Stimulated activated CD4-positive, alpha-beta T cell treated with anti-CD3 and anti-CD28 coated beads, Interleukin-1b, Interleukin-23, amount 100 ng/mL, for 4 hours (primary cell): ENCODE data around the gene EIF4E1B.

ENCODE experiments used
- DNase-seq, 2 donors: peaks; one replicate each; pipeline ENCODE4 v3.0.0-alpha.2; 2020; ENCODE audit warnings: low read depth in 2 of 2

The EIF4E1B gene

DNA sequence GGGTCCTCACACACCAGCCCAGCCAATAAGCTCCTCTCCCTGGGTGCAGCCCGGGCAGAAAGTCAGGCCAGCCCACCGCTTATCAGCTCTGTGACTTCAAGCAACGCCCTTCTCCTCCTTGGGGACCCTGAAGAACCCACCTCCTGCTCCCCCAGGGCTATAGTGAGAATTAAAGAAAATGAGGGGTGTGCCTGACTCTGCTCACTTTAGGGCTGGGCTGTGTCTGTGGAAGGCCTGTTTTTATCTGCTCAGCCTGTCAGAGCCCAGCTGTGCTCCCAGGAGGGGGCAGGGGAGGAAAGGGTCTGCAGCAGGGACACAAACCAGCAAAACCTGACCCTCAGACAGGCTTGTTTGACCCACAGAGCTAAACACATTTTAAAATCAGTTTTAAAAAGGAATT, 24.4 kb upstream of the EIF4E1B start:
- DNase-seq: no peak

DNA sequence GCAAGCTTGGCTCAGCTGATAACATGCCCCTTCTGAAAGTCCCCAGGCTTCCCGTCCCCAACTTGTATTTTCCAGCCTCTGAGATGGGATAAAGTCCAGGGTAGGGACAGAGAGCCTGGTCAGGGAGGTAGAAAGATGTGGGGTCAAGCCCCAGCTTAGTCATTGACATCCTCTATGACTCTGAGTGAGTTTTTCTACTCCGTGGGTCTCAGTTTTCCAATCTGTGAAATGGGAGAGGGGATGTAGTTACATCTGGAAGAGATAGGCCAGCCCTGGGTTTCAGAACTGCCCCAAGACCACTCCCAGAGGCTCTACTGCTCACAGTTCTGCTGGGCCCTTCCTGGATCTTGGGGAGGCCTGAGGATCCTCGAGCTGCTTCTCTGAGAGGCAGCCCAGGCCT, 23.6 kb upstream of the EIF4E1B start:
- DNase-seq: no peak

DNA sequence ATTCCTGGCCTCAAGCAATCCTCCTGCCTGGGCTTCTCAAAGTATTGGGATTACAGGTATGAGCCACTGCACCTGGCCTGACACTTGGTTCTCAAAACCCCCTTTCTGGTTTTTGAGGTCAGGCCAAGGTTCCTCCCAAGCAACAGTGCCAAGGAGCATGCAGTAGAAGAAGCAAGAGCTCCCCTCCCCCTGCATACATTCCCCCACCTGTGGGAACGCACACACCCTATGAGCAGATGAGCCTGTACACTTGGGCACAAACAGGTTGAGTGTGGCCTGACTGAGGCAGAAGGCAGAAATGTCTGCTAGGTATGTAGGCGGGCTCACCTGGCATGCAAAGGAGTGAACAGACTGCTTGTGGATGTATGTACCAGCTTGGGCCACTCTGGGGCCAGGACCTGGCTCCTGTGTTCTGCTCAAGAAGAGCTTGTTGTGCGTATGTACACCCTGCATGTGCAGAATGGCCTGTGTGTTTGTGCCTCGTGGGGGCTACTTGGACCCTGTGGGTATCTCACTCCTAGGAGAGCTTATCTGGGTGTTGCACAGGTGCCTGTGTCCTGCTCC, 22.3 kb upstream of the EIF4E1B start:
- no peak for DNase-seq

DNA sequence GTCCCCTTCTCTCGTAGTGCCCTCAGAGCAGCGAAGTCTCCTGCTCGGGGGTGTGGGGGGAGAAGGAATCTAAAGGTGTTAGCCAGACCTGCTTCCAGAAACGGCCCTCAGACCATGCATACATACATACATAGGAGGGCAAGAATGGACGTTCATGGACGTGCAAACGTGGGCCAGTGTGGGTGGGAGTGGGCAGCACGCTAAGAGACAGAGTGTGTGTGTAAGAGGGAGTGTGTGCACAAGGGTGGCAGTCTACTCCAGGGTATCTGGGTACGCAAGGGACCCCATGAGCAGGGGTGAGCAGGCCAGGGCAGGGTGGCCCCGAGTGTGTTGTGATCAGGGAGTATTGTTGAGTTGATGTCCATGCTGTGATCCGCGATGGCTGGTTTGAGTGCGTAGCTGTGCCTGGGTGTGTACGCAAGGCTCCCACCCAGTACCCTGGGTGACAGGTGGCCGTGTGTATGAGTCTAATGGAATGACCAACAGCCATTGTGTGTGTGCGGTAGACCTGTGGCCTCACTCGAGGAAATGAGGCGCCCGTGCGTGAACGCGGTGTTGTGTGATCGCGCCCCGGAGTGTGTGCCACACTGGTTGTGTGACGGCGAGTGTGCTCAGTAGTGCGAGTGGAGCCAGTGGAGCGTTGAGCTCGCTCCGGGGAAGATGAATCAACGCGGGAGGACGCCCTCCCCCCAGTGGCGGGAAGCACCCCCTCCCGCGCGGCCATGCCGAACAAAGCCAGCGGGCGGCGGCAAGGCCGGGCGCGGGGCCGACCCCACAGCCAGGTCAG, 21.3 kb upstream of the EIF4E1B start:
- peak in 1 of 2 donors; percentile 20 for DNase-seq

DNA sequence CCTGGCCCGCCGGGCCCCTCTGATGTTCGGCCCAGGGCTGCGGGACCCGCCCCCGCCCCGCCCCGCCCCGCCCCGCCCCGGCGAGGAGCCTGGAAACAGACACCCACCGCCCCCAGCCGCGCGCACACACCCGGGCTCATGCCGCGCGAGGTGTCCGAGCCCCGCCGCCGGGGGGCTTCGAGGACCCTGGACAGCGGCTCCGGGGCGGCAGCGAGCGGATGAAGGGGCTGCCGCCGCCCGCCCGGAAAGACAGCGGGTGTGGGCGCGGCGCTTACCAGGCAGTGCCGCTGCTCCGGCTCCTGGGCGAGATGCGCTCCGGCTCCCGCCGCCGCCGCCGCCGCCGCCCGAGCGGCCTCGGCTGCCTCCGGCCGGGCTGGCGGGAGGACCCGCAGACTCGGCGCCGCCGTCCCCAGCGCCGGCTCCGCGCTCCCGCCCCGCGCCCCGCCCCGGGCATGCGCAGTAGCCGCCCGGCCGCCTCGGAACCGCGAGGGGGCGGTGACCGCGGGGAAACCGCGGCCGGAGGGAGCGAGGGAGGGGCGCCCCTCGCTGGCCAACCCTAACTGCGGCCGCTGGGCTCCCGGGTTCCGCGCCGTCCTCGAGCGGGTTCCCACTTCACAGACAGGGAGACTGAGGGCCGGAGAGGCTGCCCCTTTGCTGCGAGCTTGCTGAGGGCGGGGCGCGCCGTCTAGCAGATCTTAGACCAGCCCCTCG, 20.6 kb upstream of the EIF4E1B start, which contains the start of gene GPRIN1:
TSS of gene GPRIN1 (minus strand) at position 433 of the 711 bp plus-strand sequence. CDS start 10,322 bp downstream, outside the sequence.
- peak; percentile 30 to 68 for DNase-seq

DNA sequence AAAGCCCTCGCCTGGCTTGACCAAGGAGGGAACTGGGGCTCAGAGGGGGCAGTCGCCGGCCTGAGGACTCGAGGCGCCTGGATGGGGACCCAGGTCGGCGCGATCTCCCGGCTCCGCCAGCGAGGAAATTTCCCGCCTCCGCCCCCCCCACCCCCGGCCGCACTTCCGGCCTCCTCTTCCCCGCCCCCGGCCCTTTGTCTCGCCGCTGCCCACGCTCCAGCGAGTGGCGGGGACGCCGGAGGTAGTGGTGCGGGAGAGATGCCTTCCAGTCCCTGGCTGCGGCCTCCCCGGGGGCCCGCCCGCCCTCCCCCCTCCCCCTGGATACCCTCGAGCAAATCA, 20.1 kb upstream of the EIF4E1B start:
- no peak for DNase-seq

DNA sequence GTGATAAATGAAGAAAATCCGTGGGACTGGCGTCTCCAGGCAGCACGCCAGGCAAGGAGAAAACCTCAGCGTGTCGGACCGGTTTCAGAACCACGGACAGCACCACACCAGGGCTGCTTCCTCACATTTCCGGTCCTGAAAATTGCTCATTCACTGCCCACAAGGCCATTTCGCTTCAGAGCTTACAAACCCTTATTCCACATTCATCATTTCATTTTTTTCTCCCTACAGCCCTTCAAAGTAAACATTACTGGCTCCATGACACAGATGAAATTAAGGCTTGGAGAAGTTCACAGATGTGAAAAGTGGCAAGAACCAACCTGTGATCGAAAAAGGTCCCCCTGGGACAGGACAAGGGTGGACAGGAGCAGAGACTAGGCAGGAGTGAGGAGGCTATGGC, 19.0 kb upstream of the EIF4E1B start:
- DNase-seq: no peak

DNA sequence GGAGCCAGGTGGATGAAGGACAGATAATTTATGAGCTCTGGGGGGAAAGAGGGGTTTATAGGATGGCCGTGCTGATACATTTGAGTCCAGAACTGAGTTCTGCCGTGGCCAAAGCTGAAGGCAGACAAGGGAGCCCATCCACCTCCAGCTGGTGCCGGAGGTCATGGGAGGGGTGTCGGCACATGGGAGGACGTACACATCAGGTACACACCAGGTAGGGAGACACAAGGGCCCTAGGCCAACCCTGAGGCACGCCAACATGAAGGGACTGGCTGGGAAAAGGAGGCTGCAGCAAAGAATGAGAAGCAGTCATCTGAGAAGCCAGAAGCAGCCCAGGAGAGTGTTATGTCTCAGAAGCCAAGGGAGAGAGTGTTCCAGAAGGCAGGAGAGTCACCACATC, 18.5 kb upstream of the EIF4E1B start:
- DNase-seq: no peak

DNA sequence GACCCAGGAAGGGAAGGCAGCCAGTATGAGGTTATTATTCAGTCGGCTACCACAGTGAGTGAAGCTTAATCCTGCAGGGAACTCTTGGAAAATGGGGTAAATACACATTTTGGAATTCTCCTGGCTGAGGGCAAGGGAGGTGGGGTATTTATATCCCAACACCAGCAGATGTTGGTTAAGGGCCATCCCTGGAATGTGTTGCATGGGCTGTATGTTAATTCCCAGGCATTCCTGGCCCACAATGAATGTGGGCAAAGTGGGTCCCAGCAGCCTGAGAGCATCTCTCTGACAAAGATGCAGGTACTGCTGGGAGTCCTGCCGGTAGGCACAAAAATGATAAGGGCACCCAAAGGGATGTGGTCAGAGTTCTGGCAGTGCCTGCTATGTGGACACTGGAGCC, 17.6 kb upstream of the EIF4E1B start:
- no peak for DNase-seq

DNA sequence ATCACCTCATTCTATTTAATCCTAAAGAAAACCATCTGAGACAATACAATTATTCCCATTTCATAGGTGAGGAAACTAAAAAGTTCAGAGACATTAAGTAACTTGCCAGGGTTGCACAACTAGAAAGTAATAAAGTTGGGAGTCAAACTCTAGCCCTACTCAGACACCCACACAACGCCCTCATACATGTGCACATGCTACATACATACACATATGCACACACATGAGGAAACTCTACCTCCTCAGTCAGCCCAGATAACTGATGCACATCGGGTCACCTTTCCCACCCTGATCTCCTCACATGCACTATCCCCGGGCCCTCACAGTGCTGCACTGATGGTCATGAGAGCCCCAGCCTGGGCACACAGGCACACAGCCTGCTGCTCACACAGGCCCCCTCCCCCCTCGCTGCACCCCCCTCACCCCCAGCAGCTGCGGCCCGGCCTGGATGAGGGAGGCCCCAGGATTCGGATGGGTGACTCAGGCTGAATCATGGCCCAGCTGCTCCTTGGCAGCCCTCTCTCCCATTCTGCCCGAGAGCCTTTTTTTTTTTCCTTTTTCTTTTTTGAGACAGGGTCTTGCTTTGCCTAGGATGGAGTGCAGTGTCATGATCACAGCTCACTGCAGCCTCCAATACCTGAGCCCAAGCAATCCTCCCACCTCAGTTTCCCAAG, 15.5 kb upstream of the EIF4E1B start:
- DNase-seq: no peak

- DNase-seq: no peak
Observed at GRCh38 chr5:176616511-176616910, 14.0 kb upstream of the EIF4E1B start.

DNA sequence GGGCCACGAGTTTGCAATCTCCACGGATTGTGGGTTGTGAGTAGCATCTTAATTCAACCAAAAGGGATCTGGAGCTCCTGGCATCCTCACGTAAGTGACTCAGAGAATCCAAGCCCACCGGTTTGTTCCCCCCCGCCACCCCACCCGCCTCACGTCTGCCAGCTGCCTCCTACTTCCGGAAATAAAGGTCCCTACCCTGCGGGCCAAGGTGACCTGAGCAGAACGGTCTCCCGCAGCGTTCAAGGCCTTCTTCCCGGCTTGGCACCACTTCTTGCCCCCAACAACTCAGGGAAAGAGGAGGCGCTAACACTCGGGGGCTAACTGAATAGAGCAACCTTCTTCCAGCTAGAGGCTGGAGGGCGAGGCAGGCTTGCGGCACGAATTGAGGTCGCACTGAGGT, 11.7 kb upstream of the EIF4E1B start:
- no peak for DNase-seq

- peak; percentile 63 to 76 for DNase-seq
Observed at GRCh38 chr5:176619203-176619568, 11.3 kb upstream of the EIF4E1B start.

- DNase-seq: no peak
Observed at GRCh38 chr5:176619569-176620332, 10.7 kb upstream of the EIF4E1B start.

DNA sequence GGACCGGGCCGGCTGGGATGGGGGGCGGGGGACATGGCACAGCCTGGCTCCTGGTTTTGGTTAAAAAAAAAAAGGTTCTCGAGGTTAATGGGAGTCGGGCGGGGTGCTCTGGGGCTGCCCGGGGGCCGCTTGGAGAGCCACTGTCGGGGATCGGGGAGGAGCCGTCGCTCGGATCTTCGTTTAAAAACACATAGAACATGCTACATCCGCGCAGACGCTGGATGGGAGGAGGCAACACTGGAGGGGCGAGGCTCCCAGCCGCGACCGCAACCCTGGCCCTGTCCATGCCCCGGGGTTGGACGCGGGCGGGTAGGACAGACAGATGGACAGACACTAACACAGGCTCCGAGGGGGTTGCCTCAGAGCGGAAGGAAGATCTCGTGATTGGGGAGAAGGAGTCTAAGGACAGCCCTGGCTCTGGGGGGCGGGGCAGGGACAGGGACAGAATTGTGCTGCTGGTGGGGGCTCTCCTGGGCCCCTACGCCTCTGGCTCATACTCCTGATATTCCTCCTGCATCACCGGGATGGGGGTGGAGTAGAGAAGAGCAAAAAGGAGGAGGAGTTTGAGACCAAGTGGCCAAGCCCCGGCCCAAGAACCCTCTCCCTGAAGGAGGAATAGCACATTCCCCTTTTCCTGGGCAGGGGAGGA, 10.0 kb upstream of the EIF4E1B start:
- no peak for DNase-seq

DNA sequence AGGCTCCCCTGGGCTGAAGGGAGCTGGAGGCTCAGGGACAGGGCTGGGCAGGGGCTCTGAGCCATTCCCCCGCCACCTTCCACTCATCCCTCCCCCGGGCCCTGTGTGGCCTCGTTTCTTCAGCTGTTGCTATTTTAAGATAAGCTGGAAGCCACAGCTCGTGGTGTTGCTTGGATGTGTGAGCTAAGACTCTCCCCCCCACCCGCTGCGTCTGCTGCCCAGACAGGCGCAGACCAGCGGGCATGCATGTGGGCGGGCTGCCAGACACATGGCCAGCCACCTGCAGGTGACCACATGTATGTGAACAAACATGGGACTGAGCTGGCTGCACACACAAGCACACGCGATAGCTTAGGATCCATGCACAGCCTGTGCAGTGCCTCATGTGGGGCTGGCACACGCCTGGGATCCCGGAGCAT, 8.8 kb upstream of the EIF4E1B start:
- no peak for DNase-seq

DNA sequence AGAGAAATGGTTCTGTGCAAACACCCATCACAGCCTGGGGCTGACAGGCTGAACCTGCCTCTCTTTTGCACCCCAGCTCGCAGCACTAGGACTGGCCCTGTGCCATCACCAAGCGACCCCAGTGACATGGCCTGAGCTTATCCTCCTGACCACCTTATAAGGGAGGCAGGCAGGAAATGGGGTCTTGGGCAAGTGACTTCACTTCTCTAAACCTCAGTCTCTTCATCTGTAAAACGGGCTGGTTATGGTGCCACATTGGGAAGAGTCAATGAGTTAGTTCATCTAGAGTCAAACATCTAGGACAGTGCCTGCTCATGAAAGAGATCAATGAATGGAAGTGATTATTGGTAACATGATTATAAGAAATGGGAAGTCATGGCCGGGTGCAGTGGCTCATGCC, 6.3 kb upstream of the EIF4E1B start:
- no peak for DNase-seq

- DNase-seq: no peak
Observed at GRCh38 chr5:176624938-176625337, 5.5 kb upstream of the EIF4E1B start.

- no peak for DNase-seq
Observed at GRCh38 chr5:176625512-176625911, 5.0 kb upstream of the EIF4E1B start.

DNA sequence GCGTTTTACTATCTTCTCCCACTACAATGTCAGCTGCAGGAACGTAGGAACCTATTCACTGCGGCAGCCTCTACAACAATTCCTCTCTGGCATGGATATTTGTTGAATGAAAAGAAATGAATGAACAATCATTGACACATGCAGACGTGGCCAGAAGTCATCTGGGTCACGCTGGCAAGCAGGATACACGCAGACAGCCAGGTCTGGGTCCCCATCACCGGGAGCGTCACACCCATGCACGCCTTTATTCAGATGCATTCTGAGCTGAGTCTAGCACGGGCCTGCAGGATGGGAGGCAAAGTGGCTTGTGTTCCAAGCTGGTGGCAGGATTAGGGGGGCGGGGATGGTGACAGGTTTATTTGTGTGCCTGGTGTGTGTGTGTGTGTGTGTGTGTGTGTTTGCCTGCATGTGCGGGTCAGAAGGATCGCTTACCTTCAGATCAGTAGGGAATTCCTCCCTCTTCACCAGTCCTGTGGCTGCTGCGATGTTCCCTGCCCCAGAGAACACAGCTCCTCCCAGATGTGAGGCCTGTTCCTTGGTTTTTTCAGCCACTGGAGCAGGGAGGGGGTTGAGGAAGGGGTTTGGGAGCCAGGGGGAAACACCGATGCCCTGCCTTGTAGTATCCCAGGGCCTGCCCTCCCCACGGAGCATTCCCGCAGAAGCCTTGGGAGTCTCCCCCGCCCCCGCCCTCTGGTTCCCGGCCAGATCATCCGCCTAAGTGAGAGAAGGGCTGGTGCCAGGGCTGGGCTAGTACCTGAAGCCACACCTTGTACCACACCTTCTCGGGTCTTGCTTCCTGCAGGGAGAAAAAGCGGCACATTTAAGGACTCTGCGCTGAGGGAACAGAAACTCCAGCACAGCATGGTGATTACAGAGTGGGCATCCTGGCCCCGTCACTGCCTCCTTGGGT, 4.3 kb upstream of the EIF4E1B start:
- DNase-seq: no peak
